ENCODE measurements around the gene AP2A2.

Gene AP2A2

GRCh38 chr11:925496-926301 lies at the start of gene AP2A2:
Gene AP2A2 (plus strand): TSS chr11:925870. CDS start chr11:926022, 152 bp downstream.
- peak; percentile 92 to 97 for DNase-seq (ENCODE audit: low spot score in 2 of 2)
- H3K36me3 Mint-ChIP-seq: peaks cover 20% of the 10 kb centered on the region
- ATAC-seq: peak; percentile 89
- H3K4me3 Mint-ChIP-seq: peak within 1 kb of the TSS; percentile 78
- peaks cover 28% of the 10 kb centered on the region for H3K4me1 Mint-ChIP-seq
- peak within 1 kb of the TSS; percentile 80 for H3K27ac Mint-ChIP-seq
- H3K9me3 Mint-ChIP-seq: no peaks in the 10 kb centered on the region

GRCh38 chr11:876545-876944 lies 49.1 kb upstream of the AP2A2 start:
- no peaks in the 10 kb centered on the region for H3K9me3 Mint-ChIP-seq
- no peaks in the 10 kb centered on the region for H3K4me1 Mint-ChIP-seq
- ATAC-seq: no peak
- H3K36me3 Mint-ChIP-seq: peaks cover 25% of the 10 kb centered on the region
- DNase-seq (ENCODE audit: low spot score in 2 of 2): no peak
- H3K4me3 Mint-ChIP-seq: no peak overlapping the region
- no peak overlapping the region for H3K27ac Mint-ChIP-seq

GRCh38 chr11:877565-877964 lies 48.1 kb upstream of the AP2A2 start:
- Mint-ChIP-seq H3K4me3 (no peak overlapping the region), H3K4me1 (no peaks in the 10 kb centered on the region), H3K9me3 (no peaks in the 10 kb centered on the region), H3K36me3 (peaks cover 35% of the 10 kb centered on the region), H3K27ac (no peak overlapping the region)
- DNase-seq (ENCODE audit: low spot score in 2 of 2) (no peak), ATAC-seq (peak; percentile 47)

GRCh38 chr11:880447-880846 lies 45.2 kb upstream of the AP2A2 start:
- no peaks in the 10 kb centered on the region for H3K9me3 Mint-ChIP-seq
- H3K4me3 Mint-ChIP-seq: no peak overlapping the region
- DNase-seq (ENCODE audit: low spot score in 2 of 2) (no peak), ATAC-seq (no peak)
- H3K27ac Mint-ChIP-seq: peak overlapping the region; percentile 39
- H3K36me3 Mint-ChIP-seq: peaks cover 38% of the 10 kb centered on the region
- H3K4me1 Mint-ChIP-seq: no peaks in the 10 kb centered on the region

GRCh38 chr11:882596-882995 lies 43.1 kb upstream of the AP2A2 start:
- no peaks in the 10 kb centered on the region for H3K9me3 Mint-ChIP-seq
- DNase-seq (ENCODE audit: low spot score in 2 of 2): no peak
- ATAC-seq: no peak
- H3K27ac Mint-ChIP-seq: no peak overlapping the region
- H3K4me1 Mint-ChIP-seq: no peaks in the 10 kb centered on the region
- H3K36me3 Mint-ChIP-seq: peaks cover 36% of the 10 kb centered on the region
- H3K4me3 Mint-ChIP-seq: no peak overlapping the region

GRCh38 chr11:883527-883926 lies 42.1 kb upstream of the AP2A2 start:
- peaks cover 27% of the 10 kb centered on the region for H3K36me3 Mint-ChIP-seq
- no peaks in the 10 kb centered on the region for H3K4me1 Mint-ChIP-seq

GRCh38 chr11:884578-885070 lies 41.0 kb upstream of the AP2A2 start:
- H3K36me3 Mint-ChIP-seq: peaks cover 21% of the 10 kb centered on the region
- peaks cover 5% of the 10 kb centered on the region for H3K4me1 Mint-ChIP-seq
- H3K9me3 Mint-ChIP-seq: no peaks in the 10 kb centered on the region
- H3K4me3 Mint-ChIP-seq: no peak overlapping the region
- DNase-seq (ENCODE audit: low spot score in 2 of 2): no peak
- H3K27ac Mint-ChIP-seq: no peak overlapping the region
- ATAC-seq: no peak

More at GRCh38 chr11:883527-883926, 42.1 kb upstream of the AP2A2 start:
- H3K4me3 Mint-ChIP-seq: no peak overlapping the region
- H3K9me3 Mint-ChIP-seq: no peaks in the 10 kb centered on the region
- no peak for ATAC-seq
- H3K27ac Mint-ChIP-seq: no peak overlapping the region
- no peak for DNase-seq (ENCODE audit: low spot score in 2 of 2)

GRCh38 chr11:886568-886967 lies 39.1 kb upstream of the AP2A2 start:
- H3K27ac Mint-ChIP-seq: peak overlapping the region; percentile 61
- no peak overlapping the region for H3K4me3 Mint-ChIP-seq
- H3K4me1 Mint-ChIP-seq: peaks cover 6% of the 10 kb centered on the region
- H3K36me3 Mint-ChIP-seq: peaks cover 19% of the 10 kb centered on the region
- DNase-seq (ENCODE audit: low spot score in 2 of 2) (no peak), ATAC-seq (no peak)
- no peaks in the 10 kb centered on the region for H3K9me3 Mint-ChIP-seq

GRCh38 chr11:887589-887988 lies 38.1 kb upstream of the AP2A2 start:
- no peak for DNase-seq (ENCODE audit: low spot score in 2 of 2)
- Mint-ChIP-seq H3K27ac (no peak overlapping the region), H3K9me3 (no peaks in the 10 kb centered on the region), H3K4me3 (no peak overlapping the region), H3K4me1 (peaks cover 6% of the 10 kb centered on the region), H3K36me3 (peaks cover 9% of the 10 kb centered on the region)
- ATAC-seq: no peak

GRCh38 chr11:888310-889212 lies 37.1 kb upstream of the AP2A2 start:
- no peak for DNase-seq (ENCODE audit: low spot score in 2 of 2)
- peaks cover 8% of the 10 kb centered on the region for H3K36me3 Mint-ChIP-seq
- ATAC-seq: no peak
- H3K27ac Mint-ChIP-seq: peak overlapping the region; percentile 87
- no peaks in the 10 kb centered on the region for H3K9me3 Mint-ChIP-seq
- H3K4me3 Mint-ChIP-seq: no peak overlapping the region
- H3K4me1 Mint-ChIP-seq: peaks cover 6% of the 10 kb centered on the region

- no peak overlapping the region for H3K4me3 Mint-ChIP-seq
- peaks cover 1% of the 10 kb centered on the region for H3K36me3 Mint-ChIP-seq
- H3K9me3 Mint-ChIP-seq: no peaks in the 10 kb centered on the region
- ATAC-seq: no peak
- H3K27ac Mint-ChIP-seq: peak overlapping the region; percentile 87
- H3K4me1 Mint-ChIP-seq: peaks cover 6% of the 10 kb centered on the region
- no peak for DNase-seq (ENCODE audit: low spot score in 2 of 2)
Observed at GRCh38 chr11:889257-889656, 36.4 kb upstream of the AP2A2 start.

- ATAC-seq (no peak), DNase-seq (ENCODE audit: low spot score in 2 of 2) (no peak)
- no peak overlapping the region for H3K4me3 Mint-ChIP-seq
- H3K4me1 Mint-ChIP-seq: peaks cover 6% of the 10 kb centered on the region
- no peaks in the 10 kb centered on the region for H3K9me3 Mint-ChIP-seq
- no peaks in the 10 kb centered on the region for H3K36me3 Mint-ChIP-seq
- peak overlapping the region; percentile 87 for H3K27ac Mint-ChIP-seq
Observed at GRCh38 chr11:889687-890475, 35.8 kb upstream of the AP2A2 start.

GRCh38 chr11:890794-891540 lies 34.7 kb upstream of the AP2A2 start:
- no peaks in the 10 kb centered on the region for H3K36me3 Mint-ChIP-seq
- no peak overlapping the region for H3K4me3 Mint-ChIP-seq
- peaks cover 6% of the 10 kb centered on the region for H3K4me1 Mint-ChIP-seq
- DNase-seq (ENCODE audit: low spot score in 2 of 2): no peak
- H3K9me3 Mint-ChIP-seq: no peaks in the 10 kb centered on the region
- no peak overlapping the region for H3K27ac Mint-ChIP-seq
- ATAC-seq: no peak

GRCh38 chr11:893008-893654 lies 32.5 kb upstream of the AP2A2 start:
- DNase-seq (ENCODE audit: low spot score in 2 of 2) (no peak), ATAC-seq (no peak)
- H3K4me1 Mint-ChIP-seq: peaks cover 6% of the 10 kb centered on the region
- no peaks in the 10 kb centered on the region for H3K9me3 Mint-ChIP-seq
- no peak overlapping the region for H3K4me3 Mint-ChIP-seq
- H3K36me3 Mint-ChIP-seq: peaks cover 7% of the 10 kb centered on the region
- H3K27ac Mint-ChIP-seq: no peak overlapping the region
